ENCODE results near the gene TSPAN6.
A peak's percentile ranks its signal among the peaks of the same experiment; 100 is the strongest.

The TSPAN6 gene, protein sequence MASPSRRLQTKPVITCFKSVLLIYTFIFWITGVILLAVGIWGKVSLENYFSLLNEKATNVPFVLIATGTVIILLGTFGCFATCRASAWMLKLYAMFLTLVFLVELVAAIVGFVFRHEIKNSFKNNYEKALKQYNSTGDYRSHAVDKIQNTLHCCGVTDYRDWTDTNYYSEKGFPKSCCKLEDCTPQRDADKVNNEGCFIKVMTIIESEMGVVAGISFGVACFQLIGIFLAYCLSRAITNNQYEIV

DNA sequence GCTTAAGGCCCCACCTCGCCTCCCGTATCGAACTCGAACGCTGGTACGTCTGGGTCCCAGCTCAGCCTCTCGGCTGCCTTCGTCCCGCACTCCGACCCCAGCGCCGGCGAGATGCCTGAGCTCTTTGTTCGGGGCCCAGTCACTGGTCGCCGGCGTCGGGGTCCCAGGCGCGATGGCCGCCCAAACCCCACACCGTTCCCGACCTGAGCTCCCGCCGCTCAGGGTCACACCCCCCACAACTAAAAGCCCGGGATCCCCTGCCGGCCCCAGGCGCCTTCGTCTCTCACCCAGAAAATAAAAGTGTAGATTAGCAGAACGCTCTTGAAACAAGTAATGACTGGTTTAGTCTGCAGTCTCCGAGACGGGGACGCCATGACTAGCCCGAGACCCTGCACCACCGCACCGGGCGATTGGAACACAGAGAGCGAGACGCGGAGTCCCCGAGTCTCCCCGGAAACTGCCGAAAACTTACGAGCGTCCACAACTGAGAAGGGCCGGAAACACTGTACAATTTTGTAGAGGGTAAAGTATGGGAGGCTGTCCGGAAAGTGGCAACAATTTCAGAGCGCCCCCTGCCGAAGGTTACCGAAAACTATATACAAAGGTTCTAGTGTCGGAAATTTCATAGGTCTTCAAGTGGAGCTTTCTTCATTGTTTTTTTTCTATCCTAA is at the start of gene TSPAN6:
Gene TSPAN6, minus strand, starts transcription at position 486 of the 671 bp plus-strand sequence. Its CDS starts 112 bp downstream, at position 374.
- DNase-seq (ENCODE audit: low read depth in 3 of 3, low spot score in 1 of 3): peak; percentile 31 to 55 (median 46)

DNA sequence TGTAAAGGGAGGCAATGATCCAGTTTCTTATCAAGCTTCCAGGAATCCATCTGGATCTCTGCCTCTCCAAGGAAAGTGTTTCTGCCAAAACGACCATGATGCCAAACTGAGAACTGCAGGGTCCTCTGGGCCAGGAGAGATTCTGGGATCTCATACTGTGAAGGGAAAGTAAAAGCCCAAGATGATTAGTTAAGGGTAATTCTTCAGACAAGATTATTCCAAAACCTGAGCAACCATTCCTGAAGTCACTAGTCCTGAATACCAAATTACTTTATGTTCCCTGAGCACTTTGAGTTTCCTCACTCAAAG is 49.3 kb upstream of the TSPAN6 start:
- DNase-seq (ENCODE audit: low read depth in 3 of 3, low spot score in 1 of 3): no peak

DNA sequence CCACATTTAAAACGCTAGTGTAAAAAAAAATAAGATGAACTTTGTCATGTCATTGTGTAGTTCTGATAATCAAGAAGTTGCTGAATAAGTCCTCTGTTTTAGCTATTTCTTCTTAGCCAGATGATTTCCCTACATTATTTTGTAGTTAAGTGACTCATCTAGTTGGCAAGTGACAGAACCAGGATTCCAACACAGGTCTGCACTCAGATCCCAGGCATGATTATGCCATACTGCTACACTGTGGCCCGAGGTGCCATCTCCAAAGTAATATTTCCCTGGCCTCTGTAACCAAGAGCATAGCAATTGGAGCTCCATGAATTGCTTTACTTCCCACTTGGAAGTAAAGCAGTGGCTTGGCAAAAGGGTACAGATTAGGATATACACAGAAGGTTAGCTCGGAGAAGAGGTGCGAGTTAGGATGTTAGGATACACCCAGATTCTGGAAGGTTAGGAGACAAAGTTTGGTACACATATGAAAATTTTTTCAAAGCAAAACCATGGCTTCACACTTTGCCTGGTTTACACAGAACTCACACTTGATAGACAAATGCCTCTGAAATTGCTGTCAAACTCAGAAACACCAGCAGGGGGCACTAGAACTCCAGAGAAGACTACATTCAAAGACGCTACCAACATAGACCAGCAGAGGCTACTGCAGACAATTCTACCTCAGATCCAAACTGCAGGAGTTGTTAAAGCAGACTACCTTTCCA is 48.8 kb upstream of the TSPAN6 start:
- peak in 2 of 3 donors; percentile 14 to 24 for DNase-seq (ENCODE audit: low read depth in 3 of 3, low spot score in 1 of 3)

DNA sequence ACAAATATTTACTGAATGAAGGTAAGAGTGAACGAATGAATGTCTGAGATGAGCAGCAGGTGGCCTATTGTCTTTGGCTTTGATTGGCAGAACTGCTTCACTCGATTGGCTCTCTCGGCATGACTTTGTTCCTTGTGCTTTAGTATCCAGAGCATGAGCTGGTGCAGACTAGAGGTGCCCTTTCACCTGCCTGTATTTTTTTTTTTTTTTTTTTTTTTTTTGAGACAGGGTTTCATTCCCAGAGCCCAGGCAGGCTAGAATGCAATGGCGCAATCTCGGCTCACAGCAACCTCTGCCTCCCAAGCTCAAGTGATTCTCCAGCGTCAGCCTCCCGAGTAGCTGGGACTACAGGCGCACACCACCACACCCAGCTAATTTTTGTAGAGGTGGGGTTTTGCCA is 46.3 kb upstream of the TSPAN6 start:
- DNase-seq (ENCODE audit: low read depth in 3 of 3, low spot score in 1 of 3): no peak

DNA sequence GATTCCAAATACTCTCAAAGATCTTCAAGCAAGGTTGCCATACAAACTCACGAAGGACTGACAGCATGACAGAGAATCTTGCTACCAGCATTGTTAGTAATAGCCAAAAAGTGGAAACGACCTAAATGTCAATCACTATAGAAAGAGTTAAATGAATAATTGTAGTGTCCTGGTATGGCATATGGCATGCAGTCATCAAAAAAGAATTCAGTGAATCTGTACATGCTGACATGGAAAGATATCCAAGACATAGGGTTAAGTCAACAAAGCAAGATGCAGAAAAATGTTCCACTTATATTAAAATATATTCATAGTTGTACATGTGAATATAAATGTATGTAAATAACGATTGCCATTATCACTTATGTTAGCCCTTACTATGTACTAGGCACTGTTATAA is 45.0 kb upstream of the TSPAN6 start:
- no peak for DNase-seq (ENCODE audit: low read depth in 3 of 3, low spot score in 1 of 3)

DNA sequence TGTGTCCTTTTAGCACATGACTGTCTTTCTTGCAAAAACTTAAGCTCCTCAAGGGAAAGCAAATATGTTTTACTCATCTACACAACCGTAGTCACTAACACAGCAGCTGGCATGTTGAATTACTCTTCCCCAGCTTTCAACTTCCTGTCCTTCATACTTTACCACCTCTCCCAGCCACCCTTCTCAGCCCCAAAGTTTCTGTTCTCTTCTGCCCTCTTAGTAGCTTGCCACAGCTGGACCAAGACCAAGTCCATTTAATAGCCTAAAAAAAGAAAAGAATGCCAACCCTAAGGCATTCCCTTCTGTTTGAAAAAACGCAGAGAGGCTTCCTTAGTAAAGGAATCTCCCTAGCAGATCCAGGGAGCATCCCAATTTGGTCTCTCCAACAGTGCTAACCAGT is 44.1 kb upstream of the TSPAN6 start:
- DNase-seq (ENCODE audit: low read depth in 3 of 3, low spot score in 1 of 3): no peak

DNA sequence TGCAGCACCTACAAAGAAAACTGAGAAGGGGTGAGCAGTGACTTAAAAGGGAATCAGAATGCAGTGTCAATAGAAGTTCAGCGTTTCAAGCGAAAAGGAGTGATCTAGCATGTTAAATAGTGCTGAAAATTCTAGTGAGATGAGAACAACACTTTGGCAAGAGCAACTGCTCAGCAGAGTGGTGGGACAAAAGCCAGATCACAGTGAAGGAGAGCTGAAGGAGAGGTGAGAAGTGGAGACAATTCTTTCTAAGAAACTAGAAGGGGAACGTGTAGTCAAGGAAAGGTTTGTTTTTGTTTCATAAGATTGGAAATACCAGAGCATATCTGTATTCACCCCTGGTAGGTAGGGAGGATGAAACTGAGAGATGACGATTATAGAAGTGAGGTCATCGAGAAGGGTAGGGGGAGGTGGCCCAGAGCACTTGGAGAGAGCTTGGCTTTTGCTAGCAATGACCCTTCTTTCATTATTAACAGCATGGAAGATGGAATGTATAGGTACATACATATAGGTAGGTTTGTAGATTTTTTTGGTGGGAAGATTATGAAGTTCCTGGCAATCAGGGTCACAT is 41.1 kb upstream of the TSPAN6 start:
- DNase-seq (ENCODE audit: low read depth in 3 of 3, low spot score in 1 of 3): no peak

DNA sequence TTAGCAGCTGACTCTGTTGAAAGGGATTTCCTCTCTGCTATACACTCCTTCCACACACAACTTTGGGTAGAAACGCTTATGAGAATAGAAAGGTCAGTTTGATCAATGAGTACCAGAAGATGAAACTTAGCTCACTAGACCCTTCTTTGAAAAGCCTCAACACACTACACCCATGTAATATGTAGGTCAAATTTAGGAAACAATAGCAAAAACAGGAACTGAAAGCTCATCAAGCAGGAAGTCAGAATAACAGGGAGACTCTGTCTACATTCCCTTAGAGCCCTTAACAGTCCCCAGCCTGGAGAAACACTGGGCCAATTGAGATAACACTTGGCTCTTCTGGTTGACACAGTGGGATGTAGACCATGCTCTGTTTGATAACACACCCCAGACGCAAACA is 38.1 kb upstream of the TSPAN6 start:
- DNase-seq (ENCODE audit: low read depth in 3 of 3, low spot score in 1 of 3): no peak

DNA sequence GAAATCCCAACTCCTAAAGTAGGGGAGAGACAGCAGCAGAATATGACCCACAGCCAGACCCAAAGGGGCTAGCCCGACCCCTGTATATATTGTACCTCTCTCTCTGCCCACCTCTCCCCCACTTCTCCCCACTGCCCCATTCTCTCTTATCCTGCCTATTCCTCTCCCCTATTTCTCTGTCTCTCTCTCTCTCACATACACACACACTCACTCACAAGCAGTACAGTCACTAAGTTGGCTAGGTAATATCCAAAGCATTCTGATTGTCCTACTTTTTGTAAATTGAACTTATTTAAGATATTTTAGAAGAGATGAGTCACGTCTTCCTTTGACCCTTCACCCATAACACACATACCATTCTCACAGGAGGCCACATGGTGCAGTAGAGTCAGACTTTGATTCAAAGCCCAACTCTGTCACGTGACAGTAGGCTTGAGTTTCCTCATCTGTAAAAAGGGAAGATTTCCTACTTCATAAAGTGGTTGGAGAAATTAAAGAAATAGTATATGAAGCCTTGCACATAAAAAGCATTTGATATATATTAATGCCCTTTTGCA is 36.9 kb upstream of the TSPAN6 start:
- no peak for DNase-seq (ENCODE audit: low read depth in 3 of 3, low spot score in 1 of 3)

DNA sequence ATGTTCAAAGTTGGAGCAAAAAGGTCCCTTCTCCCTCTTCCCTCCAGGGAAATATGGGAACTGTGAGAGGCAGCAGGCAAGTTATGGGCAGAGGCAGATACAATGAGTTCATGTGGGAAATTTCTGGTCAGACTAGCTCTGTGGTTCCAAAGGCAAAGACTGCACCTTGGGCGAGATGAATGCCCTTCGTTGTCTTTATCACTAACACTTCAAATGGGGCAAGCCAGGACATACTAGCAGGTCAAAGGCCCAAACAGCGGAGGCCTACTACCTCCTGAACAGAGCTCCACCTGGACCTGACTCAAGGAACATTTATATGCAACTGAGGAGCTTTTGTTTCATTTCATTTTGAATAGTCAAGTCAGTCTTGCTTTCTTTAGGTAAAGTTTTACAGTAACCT is 36.4 kb upstream of the TSPAN6 start:
- DNase-seq (ENCODE audit: low read depth in 3 of 3, low spot score in 1 of 3): no peak

DNA sequence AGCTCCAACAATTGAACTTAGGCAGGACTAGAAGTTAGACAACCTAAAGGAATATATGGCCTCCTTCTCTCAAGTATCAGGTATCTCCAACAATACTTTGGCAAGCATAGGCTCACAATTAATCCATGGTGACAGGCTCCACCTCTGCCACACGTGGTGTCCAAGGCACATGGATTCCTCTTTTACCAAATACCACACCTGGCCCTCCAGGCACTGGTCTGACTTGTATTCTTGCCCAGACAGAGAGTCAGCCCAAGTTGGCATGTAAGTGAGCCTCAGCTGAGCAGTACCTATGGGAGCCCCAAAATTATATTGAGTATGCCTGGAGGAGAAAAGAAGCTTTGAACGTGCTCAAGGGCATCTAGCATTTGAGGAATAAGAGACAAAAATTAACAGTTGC is 27.0 kb upstream of the TSPAN6 start:
- no peak for DNase-seq (ENCODE audit: low read depth in 3 of 3, low spot score in 1 of 3)

DNA sequence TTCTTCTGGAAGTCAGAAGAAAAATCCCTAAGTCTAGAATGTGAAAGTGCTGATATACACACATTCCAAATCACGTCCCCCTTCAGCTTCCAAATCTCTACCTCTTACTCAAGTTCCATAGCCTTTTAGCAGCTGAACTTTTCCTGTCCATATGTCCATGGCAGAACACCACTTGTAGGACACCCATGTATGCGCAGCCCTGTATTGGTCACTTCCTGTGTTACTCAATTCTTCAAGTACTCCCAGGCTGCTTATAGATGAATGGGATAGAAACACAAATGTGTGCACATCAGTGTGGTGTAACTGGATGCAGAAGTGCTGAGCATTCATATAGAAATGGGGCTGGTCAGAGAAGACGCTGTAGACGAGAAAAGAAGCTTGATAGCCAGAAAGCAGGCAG is 26.2 kb upstream of the TSPAN6 start:
- no peak for DNase-seq (ENCODE audit: low read depth in 3 of 3, low spot score in 1 of 3)

DNA sequence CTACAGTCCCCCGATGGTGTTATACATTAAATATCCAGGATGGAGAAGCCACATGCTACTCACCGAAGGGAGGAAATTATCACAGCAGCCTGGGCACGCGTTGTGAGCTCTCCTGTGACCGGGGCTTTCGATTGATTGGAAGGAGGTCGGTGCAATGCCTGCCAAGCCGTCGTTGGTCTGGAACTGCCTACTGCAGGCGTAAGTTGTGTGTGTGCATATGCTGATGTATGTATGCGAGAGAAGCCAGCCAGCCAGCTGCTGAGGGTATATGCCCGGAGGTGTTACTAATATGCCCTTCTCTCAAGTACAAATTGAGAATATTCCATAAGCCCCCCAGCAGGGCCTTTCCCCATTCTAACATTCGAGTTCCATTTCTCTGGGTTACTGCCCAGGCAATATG is 25.6 kb upstream of the TSPAN6 start:
- no peak for DNase-seq (ENCODE audit: low read depth in 3 of 3, low spot score in 1 of 3)

DNA sequence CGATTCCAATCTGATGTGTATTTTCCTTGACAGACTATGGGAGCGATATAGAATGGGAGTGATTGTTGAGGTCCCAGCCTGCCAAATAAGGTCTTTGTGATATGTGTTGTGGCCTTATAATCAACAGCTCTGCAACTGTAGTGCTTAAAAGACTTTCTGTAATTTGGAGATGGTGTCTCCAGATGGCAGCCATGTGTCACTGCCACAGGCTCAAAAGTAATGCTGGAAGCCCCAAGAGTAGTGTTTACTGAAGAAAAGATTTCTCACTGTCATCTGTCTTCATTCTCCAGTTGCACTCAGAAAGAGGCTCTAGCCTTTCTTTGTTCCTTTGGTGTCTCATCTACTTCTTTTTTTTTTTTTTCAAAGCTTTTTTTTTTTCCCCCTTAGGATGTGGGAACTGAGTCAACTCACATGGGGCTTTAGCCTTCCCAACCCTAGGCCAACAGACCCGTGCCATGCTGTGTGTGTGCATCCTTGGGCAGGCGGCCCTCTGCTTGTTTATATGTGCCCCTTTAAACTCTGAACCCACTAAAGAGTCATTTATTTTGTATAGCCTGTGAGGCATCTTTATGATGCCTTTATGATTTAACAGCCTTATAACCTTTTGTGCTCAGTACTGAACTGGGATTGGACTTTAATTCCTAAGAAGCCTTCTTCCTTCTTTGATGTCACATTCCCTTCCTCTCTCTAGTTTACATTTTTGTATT is 23.0 kb upstream of the TSPAN6 start:
- no peak for DNase-seq (ENCODE audit: low read depth in 3 of 3, low spot score in 1 of 3)

DNA sequence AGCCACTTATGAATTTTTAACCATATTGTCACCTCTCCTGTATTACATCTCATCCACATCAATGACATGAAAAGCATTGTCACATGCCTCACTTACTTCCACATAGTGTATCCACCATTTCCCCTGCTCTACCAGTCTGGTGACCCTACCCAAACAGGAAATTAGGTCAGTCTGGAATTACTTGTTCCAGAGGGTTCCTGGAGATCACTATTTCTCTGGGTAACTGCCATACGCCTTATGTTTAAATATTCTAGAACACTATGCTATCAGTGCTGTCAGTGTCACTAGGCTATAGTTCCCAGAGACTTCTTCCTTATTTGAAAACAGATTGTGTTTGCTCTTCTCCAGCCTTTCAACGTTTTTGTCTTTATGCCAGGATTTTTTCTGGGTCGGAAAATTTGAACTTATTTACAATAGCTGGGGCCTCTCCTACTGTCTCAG is 22.4 kb upstream of the TSPAN6 start:
- no peak for DNase-seq (ENCODE audit: low read depth in 3 of 3, low spot score in 1 of 3)

DNA sequence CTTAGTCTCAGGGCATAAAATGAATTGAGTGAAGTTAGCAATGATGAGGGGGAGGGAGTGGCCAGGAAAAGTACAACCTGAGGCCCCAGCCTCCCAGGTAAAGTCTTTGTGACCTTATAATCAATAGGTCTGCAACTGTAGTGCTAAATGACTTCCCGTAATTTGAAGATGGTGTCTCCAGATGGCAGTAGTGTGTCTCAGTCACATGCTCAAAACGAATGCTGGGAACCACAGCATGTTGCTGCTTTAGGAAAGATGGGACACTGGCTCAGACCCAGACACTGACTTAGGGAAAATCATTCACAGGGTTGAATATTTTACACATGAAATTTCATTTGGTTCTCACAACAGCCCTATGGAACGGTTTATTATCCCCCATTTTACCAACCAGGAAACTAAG is 17.7 kb upstream of the TSPAN6 start:
- DNase-seq (ENCODE audit: low read depth in 3 of 3, low spot score in 1 of 3): no peak

DNA sequence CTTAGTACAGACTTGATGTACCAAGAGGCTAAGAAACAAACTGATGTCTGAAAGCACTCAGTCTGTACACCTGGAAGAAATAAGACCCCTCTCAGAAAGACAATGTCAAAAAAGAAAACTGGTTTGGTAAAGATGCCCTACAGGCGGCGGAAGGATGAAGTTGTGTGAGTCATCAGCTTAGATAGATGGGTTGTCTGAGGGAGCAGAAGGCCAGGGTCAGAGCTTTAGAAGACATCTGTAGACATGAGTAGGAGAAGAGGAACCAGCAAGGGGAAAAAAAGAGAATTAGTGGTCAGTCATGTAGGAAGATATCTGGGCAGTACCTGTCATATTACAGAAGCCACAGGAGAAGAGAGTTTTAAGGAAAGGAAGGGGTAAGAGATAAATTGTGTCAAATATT is 15.7 kb upstream of the TSPAN6 start:
- DNase-seq (ENCODE audit: low read depth in 3 of 3, low spot score in 1 of 3): no peak

DNA sequence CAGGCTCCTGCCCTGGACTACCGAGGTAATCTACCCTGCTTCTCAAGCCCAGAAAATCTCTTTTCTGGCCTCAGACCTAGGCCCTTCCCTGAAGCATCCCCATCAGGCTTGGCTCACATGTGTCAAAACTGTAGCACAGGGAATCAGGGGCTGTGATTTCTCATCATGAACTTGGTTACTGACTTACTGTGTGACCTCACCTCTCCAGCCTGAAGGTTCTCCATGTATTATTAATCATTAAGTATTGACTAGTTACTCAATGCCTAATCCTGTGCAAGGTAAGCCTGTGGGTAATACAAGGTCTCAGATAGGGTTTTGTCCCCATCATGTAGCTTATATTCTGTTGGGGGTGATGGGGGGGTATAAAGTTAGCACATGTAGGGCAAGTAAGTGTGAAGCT is 14.2 kb upstream of the TSPAN6 start:
- DNase-seq (ENCODE audit: low read depth in 3 of 3, low spot score in 1 of 3): no peak

DNA sequence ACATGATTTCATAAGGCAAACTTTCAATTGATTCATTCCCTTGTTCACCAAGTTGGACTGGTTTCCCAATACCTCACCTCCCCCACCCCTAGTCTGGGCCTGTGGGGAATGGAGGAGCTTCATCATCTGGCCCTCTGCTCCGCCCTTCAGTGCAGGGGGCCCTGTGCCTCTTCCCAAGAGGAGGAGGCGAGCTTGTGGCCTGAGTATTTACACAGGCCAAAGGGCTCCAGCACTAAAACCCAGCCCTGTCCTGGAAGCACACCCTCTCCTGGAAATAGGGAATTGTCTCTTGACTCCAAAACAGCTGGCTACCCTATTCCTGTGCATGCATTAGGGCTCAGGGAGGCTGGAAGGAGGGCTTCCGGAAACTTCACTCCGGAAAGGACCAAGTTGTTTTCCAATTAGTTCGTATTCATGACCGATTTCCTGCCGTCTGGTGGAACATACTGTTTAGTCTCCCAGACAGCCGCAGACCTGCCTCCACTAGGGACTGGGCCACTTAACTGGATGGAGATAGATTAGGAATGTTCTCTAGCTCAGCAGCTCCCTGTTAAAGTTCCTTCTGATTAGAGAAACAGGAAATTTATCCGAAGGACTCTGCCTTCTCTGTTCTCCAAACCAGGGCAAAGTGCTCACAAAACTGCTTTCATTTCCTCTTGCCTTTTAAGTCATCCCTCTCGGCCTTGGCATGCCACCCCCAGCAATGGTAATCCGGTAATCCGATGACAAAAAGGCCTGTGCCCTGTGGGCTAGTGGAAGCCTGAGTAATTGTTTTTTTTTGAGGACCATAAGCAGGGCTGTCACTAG is 13.1 kb upstream of the TSPAN6 start:
- no peak for DNase-seq (ENCODE audit: low read depth in 3 of 3, low spot score in 1 of 3)
